ENCODE results near the gene UNC79.

Gene UNC79

DNA sequence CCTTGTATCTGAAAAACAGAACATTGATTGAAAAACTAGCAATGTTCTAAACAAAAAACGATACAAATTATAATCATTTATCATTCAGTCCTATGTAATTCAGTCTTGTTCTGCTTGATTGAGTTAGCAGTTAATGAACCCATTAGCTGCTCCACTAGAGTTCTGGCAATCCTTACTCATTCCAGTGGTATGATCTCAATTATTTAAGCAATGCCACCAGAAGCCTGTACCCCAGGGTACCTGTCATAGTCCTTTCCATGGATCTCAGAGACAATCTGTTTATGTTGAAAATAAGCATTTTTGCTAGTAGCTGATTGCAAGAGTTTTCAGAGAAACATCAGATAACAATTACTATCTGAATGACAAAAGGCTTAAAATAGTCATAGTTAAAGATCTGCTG, 115.9 kb downstream of the UNC79 start:
- Histone ChIP-seq H3K4me3 (ENCODE audit: low read depth, low read length, poor library complexity, severe bottlenecking) (no peak overlapping the region), H3K4me2 (ENCODE audit: low read length) (no peak overlapping the region), H3K79me2 (ENCODE audit: insufficient read depth, low read length) (no peaks in the 10 kb centered on the region), H3K9me2 (ENCODE audit: low read depth, low read length) (no peaks in the 10 kb centered on the region), H4K20me1 (ENCODE audit: insufficient read depth, low read length) (no peaks in the 10 kb centered on the region), H3K9ac (ENCODE audit: low read length) (no peak overlapping the region), H3K36me3 (ENCODE audit: insufficient read depth, low read length) (no peaks in the 10 kb centered on the region), H3F3A (ENCODE audit: insufficient read depth, low read length) (no peaks in the 10 kb centered on the region), H2AFZ (ENCODE audit: low read length) (no peak overlapping the region), H3K27ac (ENCODE audit: low read depth, low read length, poor library complexity, severe bottlenecking) (no peak overlapping the region), H3K9me3 (ENCODE audit: low read length) (no peaks in the 10 kb centered on the region), H3K4me1 (ENCODE audit: insufficient read depth, low read length, severe bottlenecking) (no peaks in the 10 kb centered on the region), H3K27me3 (ENCODE audit: insufficient read depth, low read length) (no peaks in the 10 kb centered on the region)
- TF ChIP-seq, protein P1, sequence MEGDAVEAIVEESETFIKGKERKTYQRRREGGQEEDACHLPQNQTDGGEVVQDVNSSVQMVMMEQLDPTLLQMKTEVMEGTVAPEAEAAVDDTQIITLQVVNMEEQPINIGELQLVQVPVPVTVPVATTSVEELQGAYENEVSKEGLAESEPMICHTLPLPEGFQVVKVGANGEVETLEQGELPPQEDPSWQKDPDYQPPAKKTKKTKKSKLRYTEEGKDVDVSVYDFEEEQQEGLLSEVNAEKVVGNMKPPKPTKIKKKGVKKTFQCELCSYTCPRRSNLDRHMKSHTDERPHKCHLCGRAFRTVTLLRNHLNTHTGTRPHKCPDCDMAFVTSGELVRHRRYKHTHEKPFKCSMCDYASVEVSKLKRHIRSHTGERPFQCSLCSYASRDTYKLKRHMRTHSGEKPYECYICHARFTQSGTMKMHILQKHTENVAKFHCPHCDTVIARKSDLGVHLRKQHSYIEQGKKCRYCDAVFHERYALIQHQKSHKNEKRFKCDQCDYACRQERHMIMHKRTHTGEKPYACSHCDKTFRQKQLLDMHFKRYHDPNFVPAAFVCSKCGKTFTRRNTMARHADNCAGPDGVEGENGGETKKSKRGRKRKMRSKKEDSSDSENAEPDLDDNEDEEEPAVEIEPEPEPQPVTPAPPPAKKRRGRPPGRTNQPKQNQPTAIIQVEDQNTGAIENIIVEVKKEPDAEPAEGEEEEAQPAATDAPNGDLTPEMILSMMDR (IDR thresholded peaks at IDR 0.05; ENCODE audit: low read length), result no peak
- no peak for TF ChIP-seq EZH2 (IDR thresholded peaks at IDR 0.05; ENCODE audit: borderline replicate concordance, low read length)

DNA sequence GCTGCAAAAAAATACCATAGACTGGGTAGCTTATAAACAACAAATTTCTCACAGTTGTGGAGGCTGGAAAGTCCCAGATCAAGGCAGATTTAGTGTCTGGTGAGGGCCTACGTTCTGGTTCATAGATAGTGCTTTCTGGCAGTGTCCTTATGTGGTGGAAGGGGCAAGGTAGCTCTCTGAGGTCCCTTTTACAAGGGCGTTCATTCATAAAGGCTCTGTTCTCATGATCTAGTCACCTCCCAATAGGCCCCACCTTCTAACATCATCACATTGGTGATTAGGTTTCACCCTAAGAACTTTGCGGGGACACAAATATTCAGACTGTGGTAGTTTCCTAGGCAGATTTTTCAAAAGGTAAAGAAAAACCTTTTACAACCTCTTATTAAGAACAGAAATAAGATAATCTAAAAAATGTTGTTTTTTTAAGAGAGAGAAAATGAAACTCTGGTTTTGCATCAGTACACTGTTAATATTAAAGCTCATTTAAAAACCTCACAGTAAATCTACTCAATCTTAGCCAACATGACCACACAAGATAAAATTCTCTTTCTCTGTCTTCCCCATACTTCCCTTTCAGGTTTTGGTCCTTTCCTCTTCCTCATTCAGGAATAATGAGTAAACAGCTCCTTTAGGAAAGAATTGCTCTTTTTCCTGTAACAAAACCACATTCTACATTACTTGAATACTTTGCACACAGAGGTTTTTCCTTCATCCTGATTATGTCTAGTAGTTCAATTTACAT, 117.5 kb downstream of the UNC79 start:
- H2AFZ ChIP-seq (ENCODE audit: low read length), result no peak overlapping the region
- no peaks in the 10 kb centered on the region for H4K20me1 ChIP-seq (ENCODE audit: insufficient read depth, low read length)
- no peaks in the 10 kb centered on the region for H3K4me1 ChIP-seq (ENCODE audit: insufficient read depth, low read length, severe bottlenecking)
- H3K9me2 ChIP-seq (ENCODE audit: low read depth, low read length), result no peaks in the 10 kb centered on the region
- H3K9me3 ChIP-seq (ENCODE audit: low read length), result no peaks in the 10 kb centered on the region
- no peak overlapping the region for H3K4me2 ChIP-seq (ENCODE audit: low read length)
- no peaks in the 10 kb centered on the region for H3K27me3 ChIP-seq (ENCODE audit: insufficient read depth, low read length)
- no peak overlapping the region for H3K27ac ChIP-seq (ENCODE audit: low read depth, low read length, poor library complexity, severe bottlenecking)
- H3F3A ChIP-seq (ENCODE audit: insufficient read depth, low read length), result no peaks in the 10 kb centered on the region
- no peak overlapping the region for H3K9ac ChIP-seq (ENCODE audit: low read length)
- no peak overlapping the region for H3K4me3 ChIP-seq (ENCODE audit: low read depth, low read length, poor library complexity, severe bottlenecking)
- TF ChIP-seq, protein P1 (IDR thresholded peaks at IDR 0.05; ENCODE audit: low read length), result no peak
- TF ChIP-seq EZH2 (IDR thresholded peaks at IDR 0.05; ENCODE audit: borderline replicate concordance, low read length), result no peak
- H3K79me2 ChIP-seq (ENCODE audit: insufficient read depth, low read length), result no peaks in the 10 kb centered on the region
- H3K36me3 ChIP-seq (ENCODE audit: insufficient read depth, low read length), result no peaks in the 10 kb centered on the region

DNA sequence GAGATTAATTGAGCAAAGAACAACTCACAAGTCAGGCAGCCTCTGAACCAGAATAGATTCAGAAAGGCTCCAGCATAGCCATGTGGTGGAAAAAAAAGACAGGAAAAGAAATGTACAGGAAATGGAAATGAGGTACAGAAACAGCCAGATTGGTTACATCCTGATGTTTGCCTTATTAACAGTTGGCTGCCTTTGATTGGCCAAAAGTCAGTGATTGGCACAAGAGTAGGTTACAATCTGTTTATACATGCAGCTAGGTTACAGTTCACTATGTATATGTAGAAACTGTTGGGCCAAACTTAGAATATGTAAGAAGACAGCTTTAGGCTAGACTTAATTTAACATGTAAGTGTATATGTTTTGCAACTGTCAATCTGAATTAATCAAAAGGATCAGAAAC, 118.9 kb downstream of the UNC79 start:
- Histone ChIP-seq H3K9me3 (ENCODE audit: low read length) (no peaks in the 10 kb centered on the region), H4K20me1 (ENCODE audit: insufficient read depth, low read length) (no peaks in the 10 kb centered on the region), H3K9me2 (ENCODE audit: low read depth, low read length) (no peaks in the 10 kb centered on the region), H3K27ac (ENCODE audit: low read depth, low read length, poor library complexity, severe bottlenecking) (no peak overlapping the region), H3K27me3 (ENCODE audit: insufficient read depth, low read length) (no peaks in the 10 kb centered on the region), H3K4me2 (ENCODE audit: low read length) (no peak overlapping the region), H3K4me3 (ENCODE audit: low read depth, low read length, poor library complexity, severe bottlenecking) (no peak overlapping the region), H3K36me3 (ENCODE audit: insufficient read depth, low read length) (no peaks in the 10 kb centered on the region), H3F3A (ENCODE audit: insufficient read depth, low read length) (no peaks in the 10 kb centered on the region), H3K4me1 (ENCODE audit: insufficient read depth, low read length, severe bottlenecking) (no peaks in the 10 kb centered on the region), H2AFZ (ENCODE audit: low read length) (no peak overlapping the region), H3K9ac (ENCODE audit: low read length) (no peak overlapping the region), H3K79me2 (ENCODE audit: insufficient read depth, low read length) (no peaks in the 10 kb centered on the region)
- TF ChIP-seq, protein P1 (IDR thresholded peaks at IDR 0.05; ENCODE audit: low read length), result no peak
- TF ChIP-seq EZH2 (IDR thresholded peaks at IDR 0.05; ENCODE audit: borderline replicate concordance, low read length), result no peak

All from OCI-LY1 (cell line).